Forelimb muscle (tissue), 1 donor: Measurements from ENCODE around the gene TAPT1. TPM values are rescaled to one million over a fixed set of nuclear protein-coding genes. Genes with fewer than 3 reads are reported as not detected.
A peak's percentile ranks its signal among the peaks of the same experiment; 100 is the strongest.
"Not testable (repeated sequence)": the region's sequence is repeated elsewhere in the genome, so short reads cannot be mapped to it uniquely, and the experiment has no call there.

Experiments
- DNase-seq: peaks from one replicate; pipeline ENCODE4 v3.0.0-alpha.2; 2013; ENCODE audit warnings: low read depth
- polyA plus RNA-seq: library from polyadenylated mRNA; unstranded; fragments of 120-200 nt; gene quantifications from one replicate; pipeline ENCODE4 v1.2.1, GENCODE V29; 2013; ENCODE audit not compliant: insufficient read length

Gene TAPT1, protein sequence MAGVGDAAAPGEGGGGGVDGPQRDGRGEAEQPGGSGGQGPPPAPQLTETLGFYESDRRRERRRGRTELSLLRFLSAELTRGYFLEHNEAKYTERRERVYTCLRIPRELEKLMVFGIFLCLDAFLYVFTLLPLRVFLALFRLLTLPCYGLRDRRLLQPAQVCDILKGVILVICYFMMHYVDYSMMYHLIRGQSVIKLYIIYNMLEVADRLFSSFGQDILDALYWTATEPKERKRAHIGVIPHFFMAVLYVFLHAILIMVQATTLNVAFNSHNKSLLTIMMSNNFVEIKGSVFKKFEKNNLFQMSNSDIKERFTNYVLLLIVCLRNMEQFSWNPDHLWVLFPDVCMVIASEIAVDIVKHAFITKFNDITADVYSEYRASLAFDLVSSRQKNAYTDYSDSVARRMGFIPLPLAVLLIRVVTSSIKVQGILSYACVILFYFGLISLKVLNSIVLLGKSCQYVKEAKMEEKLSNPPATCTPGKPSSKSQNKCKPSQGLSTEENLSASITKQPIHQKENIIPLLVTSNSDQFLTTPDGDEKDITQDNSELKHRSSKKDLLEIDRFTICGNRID
- polyA plus RNA-seq, result 34.6 TPM

DNA sequence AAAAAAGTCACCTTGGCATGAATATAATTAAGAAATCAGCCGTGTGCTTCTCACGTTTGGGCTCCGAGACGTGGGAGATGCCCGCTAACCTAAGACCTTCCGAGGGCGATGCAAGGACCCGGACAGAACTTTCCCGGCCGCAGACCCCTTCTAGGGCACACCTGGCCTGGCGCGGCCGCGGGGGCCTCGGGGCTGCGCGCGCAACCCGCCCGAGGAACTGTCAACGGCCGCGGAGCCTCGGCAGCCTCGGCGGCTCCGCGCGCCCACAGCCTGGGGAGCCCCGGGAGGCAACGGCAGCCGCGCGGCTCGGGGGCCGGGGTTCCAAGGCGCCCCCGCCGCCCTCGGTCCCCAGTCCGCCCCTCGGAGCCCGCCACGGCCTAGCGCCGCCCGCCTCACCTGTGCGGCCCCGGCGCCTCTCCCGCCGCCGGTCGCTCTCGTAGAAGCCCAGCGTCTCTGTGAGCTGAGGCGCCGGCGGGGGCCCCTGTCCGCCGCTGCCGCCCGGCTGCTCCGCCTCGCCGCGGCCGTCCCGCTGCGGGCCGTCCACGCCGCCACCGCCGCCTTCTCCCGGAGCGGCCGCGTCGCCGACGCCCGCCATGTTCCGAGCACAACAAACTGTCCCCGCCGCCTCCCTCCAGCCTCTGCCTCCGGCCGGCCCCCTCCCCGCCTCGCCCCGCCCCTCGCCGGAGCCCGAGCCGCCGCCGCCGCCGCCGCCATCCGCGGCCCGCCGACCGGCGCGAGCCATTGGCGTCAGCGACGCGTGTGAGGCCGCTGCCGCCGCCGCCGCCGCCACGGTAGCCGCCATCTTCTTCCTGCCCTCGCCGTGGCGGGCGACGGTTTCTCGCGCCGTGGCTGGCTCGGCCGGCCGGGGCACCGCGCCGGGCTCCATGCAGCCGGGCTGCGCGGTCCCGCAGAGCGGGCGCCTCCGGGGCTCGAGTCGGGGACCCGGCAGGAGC is at the start of gene TAPT1:
Gene TAPT1 (minus strand): TSS at position 609 of the 953 bp plus-strand sequence. CDS start 14 bp downstream, at position 595.
- no peak for DNase-seq

DNA sequence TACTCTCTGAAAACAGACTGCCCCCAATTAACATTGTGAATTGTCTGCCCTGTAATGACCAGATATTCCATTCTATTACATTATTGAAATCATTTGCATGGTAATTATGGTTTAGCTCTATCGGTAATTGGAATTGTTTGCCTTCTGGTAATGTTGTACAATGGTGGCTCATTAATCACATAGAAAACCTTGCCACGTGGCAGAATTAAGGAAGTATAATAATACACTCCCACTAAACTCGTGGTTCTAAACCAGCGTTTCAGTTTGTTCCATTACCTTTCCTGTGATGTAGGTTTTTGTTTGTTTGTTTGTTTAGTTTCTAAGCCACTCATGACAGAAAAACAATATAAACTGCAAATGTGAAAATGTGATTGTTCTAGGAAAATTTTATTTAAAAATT is 45.1 kb upstream of the TAPT1 start:
- no peak for DNase-seq

DNA sequence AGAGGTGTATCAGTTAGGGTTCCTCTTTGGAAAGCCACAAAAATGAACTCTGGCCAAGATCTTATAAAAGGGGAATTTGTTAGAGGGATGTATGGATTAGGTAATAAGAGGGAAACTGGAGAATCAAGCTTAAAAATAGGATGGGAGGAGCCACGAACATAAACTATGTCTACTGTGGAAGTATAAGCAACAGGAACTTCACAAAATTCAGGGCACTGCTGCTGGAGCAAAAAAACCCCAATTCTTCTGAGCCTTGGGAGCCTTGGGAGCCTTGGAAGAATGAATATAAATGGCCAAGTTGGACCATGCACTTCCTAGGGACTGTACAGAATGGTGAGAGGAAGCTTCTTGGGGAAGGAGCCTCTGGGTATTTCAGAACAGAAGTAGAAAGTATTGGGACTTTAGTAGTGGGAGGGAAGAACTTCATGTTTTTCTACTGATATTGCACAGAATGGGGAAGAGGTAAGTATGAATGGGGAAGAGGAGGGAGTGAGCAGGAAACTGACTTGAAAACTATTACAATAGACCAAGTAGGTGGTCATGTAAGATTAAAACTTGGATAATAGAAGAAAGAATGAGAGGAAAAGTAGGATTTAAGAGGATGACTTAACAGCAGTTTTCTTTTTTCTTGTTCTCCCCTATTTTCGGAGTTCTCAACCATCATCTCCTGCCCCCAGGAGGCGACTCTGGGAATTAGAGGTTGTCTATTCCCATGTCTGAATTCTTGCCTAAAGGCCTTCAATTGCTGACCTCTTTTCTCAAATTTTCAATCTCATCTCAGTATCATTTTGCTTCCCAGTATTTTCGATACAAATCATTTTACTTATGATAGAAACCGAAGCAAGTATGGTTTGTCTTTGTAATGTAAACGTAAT is 44.4 kb upstream of the TAPT1 start:
- DNase-seq, result no peak

DNA sequence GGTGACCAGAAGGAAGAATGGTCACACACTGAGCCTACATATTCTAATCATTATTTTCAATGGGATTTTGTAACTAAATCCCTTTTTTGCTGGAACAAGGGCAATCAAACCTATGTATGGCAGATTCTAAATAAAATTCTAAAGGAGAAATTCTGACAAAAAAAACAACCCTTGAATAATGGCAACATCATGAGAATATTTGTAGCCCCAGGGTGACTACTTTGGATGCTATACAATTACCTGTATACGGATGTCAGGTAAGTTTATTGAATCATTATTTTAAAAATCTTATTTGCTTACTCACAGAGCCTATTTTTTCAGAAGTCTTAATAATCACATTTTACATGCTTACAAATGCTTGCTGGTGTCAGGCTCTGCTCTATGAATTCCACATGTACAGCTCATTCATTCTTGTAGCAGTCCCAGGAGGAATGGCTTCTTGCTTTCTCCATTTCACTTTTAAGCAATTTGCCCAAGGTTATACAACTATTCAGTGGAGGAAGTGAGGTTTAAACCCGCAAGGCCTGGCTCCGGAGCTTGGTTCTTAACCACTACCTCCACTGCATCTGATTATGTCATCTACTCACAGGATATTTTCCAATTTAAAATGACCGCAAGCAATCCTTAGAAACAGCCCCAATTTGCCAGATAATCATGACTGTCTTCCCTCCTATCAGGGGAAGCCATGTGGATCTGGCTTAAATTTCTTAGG is 43.6 kb upstream of the TAPT1 start:
- not testable (repeated sequence) for DNase-seq

DNA sequence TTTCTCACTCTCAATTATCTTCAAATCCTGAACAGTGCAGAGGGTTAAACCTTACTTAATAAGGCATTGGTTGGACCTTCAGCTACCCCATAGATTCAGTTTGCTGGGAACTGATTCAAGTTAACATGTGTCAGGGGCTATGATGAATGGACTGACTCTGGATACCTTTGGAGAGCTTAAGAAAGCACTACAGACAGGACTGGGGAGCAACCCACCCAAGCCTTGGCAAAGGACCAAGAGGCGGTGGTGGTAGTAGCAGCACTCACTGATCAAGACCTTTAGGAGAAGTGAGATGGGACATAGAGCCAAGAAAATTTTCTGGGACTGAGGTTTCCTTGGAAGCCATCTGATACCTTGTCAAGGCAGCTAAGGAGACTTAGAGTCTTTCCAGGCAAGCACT is 43.0 kb upstream of the TAPT1 start:
- DNase-seq, result no peak

DNA sequence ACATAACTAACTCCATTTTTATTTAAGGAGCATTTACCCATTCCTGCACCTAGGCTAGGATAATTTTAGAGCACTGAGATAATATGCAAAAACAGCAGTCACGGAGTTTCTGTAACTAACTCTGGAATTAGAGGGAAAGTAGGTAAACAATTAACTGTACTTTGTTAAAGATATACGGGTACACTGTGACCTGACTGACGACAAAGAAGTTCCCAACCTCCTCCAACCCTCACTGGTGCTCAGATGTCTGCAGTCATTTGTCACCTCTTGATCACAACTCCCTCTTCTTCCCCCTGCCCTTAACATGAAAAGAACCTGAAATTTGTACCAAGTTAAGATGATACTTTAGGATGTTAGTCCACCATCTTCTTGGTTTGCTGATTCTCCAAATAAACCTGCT is 42.0 kb upstream of the TAPT1 start:
- DNase-seq, result no peak

DNA sequence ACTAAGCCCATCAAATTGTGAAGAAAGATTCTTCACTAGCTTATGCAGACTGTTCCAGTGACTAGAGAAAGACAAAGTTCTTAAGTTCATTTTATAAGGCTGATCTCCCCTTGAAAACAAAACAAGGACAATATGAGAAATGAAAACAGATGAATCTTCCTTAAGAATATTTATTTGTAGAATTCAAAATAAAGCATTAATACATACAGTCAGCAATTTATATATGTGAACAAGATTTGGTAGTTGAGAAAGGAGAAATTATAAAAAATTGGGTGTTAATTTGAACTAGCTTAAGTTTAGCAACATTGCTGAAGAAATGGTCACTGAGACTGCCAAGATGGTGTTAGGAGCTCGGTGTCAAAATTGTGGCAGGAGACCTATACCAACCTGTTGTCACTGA is 41.4 kb upstream of the TAPT1 start:
- DNase-seq, result no peak

DNA sequence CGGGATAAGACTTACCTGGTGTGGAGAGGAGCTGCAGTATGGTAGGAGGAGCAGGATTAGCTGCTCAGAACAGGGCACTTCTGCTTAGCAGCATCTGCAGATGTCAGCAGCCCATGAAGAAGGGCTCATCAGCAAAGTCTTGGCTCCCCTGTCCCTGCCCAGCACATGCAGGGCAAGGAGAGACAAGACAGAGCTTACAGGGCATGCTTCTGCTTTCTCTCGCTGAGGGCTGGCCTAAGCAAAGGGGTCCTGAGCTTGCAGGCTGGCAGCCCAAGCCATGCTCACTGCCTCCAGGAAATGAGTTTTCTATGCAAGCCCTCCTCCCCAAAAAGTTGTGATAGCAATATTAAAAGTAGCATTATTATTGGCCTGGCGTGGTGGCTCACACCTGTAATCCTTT is 39.5 kb upstream of the TAPT1 start:
- no peak for DNase-seq

DNA sequence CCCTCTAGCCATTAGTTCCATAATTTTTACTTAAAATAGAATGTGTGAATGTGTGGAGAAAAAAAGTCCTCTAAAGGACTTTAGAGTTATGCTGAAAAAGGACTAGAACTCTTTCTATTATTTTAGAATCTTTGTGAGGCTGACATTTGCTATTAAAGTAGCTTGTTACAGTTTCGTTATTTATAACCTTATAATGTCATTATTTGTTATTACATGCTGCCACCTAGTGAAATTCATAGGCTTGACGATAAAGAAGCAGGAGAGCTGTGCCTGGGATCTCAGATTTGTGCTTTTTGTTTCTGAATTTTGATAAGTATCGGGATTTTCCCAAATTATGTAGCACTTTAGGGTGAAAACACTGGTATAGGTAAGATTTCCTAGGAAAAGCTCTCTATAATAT is 38.5 kb upstream of the TAPT1 start:
- peak; percentile 22 for DNase-seq

DNA sequence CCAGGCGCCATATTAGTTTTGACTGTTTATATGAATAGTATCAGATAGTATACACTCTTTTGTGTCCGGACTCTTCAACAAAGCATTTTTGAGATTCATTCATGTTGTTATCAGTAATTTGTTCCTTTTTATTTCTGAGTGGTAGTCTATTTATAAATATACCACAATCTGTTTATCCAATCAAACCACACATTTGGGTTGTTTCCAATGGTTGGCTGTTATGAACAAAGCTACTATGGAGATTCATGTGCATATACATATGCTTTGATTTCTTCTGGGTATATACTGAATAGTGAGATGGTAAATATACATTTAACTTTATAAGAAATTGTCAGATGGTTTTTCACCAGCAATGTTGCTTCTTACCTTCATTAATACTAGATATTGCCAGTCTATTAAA is 36.8 kb upstream of the TAPT1 start:
- no peak for DNase-seq

DNA sequence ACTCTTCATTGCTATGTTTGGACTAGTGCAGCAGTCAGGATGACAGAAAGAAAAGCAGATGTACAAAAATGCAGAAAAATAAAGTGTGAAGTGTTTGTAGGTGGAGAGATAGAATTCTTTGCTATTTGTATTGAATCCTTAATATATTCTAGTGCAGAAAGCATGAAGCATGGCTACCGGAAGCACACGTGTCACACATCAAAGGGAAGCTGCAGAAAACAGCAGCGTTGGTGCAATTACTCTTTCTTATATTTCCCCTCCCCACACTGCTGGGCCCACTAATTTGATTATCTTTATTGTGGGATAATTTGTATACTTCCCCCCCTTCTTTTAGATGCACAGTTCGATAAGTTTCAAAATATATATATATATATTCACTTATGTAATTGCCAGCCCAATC is 35.9 kb upstream of the TAPT1 start:
- no peak for DNase-seq

DNA sequence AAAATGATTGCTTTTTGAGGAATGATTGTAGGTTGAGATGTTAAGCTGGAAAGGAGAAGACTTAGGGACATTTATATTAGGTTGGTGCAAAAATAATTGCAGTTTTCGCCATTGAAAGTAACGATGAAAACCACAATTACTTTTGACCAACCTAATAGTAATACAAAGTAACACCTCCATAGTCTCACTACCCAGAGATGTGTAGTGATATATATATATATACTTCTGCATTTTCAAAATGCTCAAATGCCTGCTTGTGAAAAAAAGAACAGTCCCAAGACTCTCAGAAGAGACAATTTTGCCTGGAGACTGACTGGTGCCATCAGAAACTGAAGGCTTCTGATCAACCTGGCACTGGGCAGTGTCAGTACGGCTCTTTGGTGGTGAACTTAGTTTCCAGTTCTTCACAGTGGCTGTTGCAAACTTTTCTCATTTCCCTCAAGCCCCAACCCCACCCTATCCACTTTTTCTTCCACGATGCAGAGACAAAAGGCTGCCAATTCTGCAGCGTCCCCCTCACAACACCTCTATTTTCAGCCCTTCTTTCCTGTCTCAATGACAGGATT is 35.1 kb upstream of the TAPT1 start:
- DNase-seq, result no peak

DNA sequence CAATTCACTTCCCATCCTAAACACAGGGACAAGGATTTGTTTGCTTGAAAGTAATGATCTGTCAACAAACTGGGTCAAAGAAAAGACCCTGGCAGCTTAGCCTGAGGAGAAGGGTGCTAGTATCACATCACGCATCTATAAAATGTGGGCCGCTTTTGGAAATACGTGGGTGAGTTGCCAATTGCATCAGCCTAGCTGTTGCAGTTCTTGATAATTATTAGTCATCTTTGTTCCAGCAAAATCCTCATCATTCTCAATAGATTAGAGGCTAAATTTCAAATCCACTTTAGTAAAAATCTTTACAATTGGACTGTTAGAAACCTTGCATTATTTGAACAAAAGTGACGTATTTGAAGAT is 33.6 kb upstream of the TAPT1 start:
- DNase-seq, result no peak

DNA sequence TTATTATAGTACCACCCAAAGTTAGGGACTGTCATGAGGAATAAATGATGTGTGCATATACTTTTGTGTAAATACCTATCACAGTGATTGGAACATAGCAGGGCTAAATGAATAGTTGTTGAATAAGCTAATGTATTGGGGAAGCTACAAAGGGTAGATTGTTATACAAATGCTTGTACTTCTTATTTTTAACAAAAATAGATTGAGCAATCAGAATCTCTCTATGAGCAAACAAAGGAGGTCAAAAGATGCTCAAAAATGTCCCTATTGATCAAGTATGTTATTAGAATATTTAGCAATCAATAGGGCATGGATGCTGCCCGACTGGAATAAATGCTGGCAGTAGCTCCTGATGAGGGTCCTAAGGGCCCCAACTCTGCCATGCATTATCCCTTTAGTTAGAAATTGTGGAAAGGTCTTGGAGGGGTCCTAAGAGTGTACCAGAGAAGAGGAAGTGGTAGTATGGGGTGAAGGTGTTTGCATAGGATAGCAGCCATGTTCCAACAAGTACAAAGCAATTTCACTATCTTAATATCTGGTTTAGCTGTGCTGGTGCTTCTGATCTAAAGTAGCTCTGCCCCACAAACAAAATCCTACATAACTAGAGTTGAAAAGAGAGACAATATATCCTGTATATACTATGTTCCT is 33.1 kb upstream of the TAPT1 start:
- no peak for DNase-seq

DNA sequence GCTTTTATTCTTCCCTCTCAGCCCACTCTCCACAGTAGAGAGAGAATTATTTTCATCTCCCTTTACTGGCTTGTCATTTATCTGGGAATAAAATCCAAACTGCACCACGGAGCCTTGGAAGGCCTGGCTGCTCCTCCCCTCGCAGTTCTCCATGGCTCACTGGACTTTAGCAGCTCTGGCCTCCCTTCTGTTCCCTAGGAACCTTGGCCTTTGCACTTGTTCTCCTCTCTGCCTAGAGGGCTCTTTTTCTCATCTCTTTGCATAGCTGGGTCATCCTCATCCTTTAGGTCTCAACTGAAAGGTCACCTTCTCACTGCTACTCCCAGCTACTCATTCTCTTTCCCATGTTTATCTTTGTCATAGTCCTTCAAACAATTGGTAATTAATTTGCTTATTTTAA is 31.3 kb upstream of the TAPT1 start:
- DNase-seq, result no peak

DNA sequence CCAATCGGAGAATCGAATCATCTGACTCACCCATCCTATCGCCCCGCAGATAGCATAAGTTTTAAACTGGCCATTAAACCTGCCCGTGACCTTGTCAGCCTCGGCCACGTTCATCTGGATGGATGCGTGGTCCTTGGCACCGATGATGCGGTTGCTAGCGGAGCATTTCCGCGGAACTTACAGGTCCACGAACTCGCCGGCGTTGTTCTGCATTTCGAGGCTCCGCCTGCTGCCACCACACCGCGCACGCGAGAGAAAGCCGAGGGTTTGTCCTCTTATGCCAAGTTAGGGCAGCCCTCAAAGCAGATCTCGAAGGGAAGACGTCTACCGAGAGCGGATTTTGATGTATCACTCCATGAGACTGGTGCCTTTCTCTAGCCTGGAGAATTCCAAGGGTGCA is 30.1 kb upstream of the TAPT1 start:
- DNase-seq, result no peak

DNA sequence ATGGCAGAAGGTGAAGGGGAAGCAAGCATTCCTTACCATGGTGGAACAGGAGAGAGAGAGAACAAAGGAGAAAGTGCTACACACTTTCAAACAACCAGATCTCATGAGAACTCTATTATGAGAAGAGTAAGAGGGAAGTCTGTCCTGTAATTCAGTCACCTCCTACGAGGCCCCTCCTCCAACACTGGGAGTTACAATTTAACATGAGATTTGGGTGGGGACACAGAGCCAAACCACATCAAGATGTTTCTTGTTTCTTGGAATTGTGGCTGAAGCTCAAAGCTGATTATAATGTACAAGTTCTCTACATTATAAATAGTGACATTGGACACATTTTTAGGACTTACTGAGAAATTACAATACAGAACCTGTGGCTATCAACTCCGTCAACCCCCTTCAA is 29.5 kb upstream of the TAPT1 start:
- no peak for DNase-seq

DNA sequence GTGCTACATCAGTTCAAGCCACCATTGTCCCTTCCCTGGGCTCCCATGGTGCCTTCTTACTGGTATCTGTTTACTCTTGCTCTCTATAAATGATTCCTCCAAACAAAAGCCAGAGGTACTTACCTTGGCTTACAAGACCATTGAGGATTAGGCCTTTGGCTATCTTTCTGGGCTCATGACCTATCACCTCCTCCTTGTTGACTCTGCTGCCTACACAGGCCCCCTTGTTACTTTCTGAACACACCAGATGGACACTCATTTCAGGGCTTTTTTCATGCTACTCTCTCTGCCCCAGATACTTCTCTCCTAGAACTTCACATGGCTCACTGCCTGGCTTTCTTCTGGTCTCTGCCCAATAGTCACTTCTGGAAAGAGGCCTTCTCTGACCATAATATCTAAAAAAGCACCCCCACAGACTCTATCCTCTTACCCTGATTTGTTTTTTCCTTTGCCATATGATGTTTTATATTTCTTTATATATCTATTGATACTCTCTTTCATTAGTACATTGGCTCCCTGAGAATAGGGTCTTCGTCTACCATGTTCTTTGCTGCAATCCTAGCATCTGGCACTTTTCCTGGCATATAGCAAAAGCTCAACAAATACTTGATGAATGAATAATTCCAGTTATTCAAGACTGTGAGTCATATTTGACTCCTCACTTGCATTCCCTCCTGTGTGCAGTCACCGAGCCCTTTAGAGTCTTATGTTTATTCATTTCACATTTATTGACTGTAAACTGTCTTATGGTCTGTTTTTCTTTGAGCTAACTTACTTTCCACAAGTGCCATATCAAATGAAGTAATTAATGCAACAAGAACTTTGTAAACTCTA is 27.1 kb upstream of the TAPT1 start:
- no peak for DNase-seq
